HEK293 (cell line): Measurements from ENCODE around the gene SCGB1C2.
"Not testable (repeated sequence)": the region's sequence is repeated elsewhere in the genome, so short reads cannot be mapped to it uniquely, and the experiment has no call there.

Experiments used
- IKZF3 ChIP-seq: fragments of 450-650 bp; IDR thresholded peaks from 2 replicates; pipeline ENCODE4 v1.5.0; 2018; ENCODE audit warnings: missing biosample characterization, mild to moderate bottlenecking, missing genetic modification characterization, moderate library complexity
- KLF16 ChIP-seq: fragments of 450-650 bp; formaldehyde crosslinking; IDR thresholded peaks from 2 replicates; pipeline ENCODE4 v1.5.1; 2017; ENCODE audit warnings: missing biosample characterization, missing genetic modification characterization
- TCF7L2 ChIP-seq: IDR thresholded peaks from 2 replicates; pipeline ENCODE4 v1.6.1; 2011; ENCODE audit warnings: low read depth, mild to moderate bottlenecking, inconsistent platforms, low read length, moderate library complexity, borderline replicate concordance
- YY1 ChIP-seq: fragments of 450-650 bp; formaldehyde crosslinking; IDR thresholded peaks from 2 replicates; pipeline ENCODE4 v1.5.1; 2018; ENCODE audit warnings: missing biosample characterization, missing genetic modification characterization
- ZBTB1 ChIP-seq: fragments of 450-650 bp; formaldehyde crosslinking; IDR thresholded peaks from 2 replicates; pipeline ENCODE4 v1.5.1; 2016; ENCODE audit warnings: missing biosample characterization, missing genetic modification characterization
- ZBTB20 ChIP-seq: fragments of 450-650 bp; formaldehyde crosslinking; IDR thresholded peaks from 2 replicates; pipeline ENCODE4 v1.5.1; 2016; ENCODE audit warnings: missing biosample characterization, missing genetic modification characterization
- ZBTB7A ChIP-seq: fragments of 450-650 bp; formaldehyde crosslinking; IDR thresholded peaks from 2 replicates; pipeline ENCODE4 v1.5.1; 2016; ENCODE audit warnings: low read depth, missing biosample characterization, missing genetic modification characterization
- ZNF555 ChIP-seq: fragments of 450-650 bp; formaldehyde crosslinking; conservative IDR thresholded peaks from 2 replicates; pipeline ENCODE4 v1.5.1; 2017; ENCODE audit warnings: missing biosample characterization, mild to moderate bottlenecking, missing genetic modification characterization, inconsistent platforms
- TF ChIP-seq, protein P1 (sequence below): fragments of 450-650 bp; formaldehyde crosslinking; IDR thresholded peaks from 2 replicates; pipeline ENCODE4 v1.5.1; 2016; ENCODE audit warnings: missing biosample characterization, missing genetic modification characterization
- TF ChIP-seq, protein P2 (sequence below): IDR thresholded peaks from 2 replicates; pipeline ENCODE4 v1.6.1; 2011; ENCODE audit warnings: mild to moderate bottlenecking, low read depth, low read length, borderline replicate concordance
- TF ChIP-seq, protein P3 (sequence below): fragments of 450-650 bp; formaldehyde crosslinking; IDR thresholded peaks from 2 replicates; pipeline ENCODE4 v1.5.1; 2016; ENCODE audit warnings: missing biosample characterization, missing genetic modification characterization, borderline replicate concordance
- TF ChIP-seq, protein P4 (sequence below): fragments of 450-650 bp; formaldehyde crosslinking; IDR thresholded peaks from 2 replicates; pipeline ENCODE4 v1.5.1; 2016; ENCODE audit warnings: missing biosample characterization, missing genetic modification characterization

DNA sequence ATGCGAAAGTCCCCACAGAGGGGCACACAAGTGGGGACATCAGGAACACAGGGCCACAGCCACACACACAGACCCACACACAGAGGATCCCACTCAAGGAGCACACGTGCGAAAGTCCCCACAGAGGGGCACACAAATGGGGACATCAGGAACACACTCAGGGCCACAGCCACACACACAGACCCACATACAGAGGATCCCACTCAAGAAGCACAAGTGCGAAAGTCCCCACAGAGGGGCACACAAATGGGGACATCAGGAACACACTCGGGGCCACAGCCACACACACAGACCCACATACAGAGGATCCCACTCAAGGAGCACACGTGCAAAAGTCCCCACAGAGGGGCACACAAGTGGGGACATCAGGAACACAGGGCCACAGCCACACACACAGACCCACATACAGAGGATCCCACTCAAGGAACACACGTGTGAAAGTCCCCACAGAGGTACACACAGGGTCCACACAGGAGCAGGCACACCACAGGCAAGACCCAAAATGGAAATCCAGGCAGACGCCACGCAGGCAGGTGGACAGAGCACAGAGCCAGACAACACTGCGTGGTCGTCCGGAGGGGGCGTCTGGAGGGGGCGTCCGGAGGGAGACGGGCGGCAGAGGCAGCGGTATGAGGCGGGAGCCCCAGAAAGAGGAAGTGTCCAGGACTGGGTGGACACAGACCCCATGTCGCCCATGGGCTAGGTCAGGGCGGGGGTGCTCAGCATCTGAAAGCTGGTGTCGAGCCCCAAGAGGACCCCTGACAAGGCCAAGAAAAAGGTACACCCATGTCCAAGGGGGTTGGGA is 2.2 kb downstream of the SCGB1C2 start:
- TF ChIP-seq, protein P1, sequence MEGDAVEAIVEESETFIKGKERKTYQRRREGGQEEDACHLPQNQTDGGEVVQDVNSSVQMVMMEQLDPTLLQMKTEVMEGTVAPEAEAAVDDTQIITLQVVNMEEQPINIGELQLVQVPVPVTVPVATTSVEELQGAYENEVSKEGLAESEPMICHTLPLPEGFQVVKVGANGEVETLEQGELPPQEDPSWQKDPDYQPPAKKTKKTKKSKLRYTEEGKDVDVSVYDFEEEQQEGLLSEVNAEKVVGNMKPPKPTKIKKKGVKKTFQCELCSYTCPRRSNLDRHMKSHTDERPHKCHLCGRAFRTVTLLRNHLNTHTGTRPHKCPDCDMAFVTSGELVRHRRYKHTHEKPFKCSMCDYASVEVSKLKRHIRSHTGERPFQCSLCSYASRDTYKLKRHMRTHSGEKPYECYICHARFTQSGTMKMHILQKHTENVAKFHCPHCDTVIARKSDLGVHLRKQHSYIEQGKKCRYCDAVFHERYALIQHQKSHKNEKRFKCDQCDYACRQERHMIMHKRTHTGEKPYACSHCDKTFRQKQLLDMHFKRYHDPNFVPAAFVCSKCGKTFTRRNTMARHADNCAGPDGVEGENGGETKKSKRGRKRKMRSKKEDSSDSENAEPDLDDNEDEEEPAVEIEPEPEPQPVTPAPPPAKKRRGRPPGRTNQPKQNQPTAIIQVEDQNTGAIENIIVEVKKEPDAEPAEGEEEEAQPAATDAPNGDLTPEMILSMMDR: not testable (repeated sequence)
- not testable (repeated sequence) for TF ChIP-seq ZBTB7A; KLF16 (tag by site-specific recombination); YY1 (tag by site-specific recombination); TCF7L2; ZBTB1 (tag by site-specific recombination); ZBTB20; ZNF555 (tag by site-specific recombination); IKZF3
- TF ChIP-seq, protein P2, sequence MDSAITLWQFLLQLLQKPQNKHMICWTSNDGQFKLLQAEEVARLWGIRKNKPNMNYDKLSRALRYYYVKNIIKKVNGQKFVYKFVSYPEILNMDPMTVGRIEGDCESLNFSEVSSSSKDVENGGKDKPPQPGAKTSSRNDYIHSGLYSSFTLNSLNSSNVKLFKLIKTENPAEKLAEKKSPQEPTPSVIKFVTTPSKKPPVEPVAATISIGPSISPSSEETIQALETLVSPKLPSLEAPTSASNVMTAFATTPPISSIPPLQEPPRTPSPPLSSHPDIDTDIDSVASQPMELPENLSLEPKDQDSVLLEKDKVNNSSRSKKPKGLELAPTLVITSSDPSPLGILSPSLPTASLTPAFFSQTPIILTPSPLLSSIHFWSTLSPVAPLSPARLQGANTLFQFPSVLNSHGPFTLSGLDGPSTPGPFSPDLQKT: not testable (repeated sequence)
- TF ChIP-seq, protein P3, sequence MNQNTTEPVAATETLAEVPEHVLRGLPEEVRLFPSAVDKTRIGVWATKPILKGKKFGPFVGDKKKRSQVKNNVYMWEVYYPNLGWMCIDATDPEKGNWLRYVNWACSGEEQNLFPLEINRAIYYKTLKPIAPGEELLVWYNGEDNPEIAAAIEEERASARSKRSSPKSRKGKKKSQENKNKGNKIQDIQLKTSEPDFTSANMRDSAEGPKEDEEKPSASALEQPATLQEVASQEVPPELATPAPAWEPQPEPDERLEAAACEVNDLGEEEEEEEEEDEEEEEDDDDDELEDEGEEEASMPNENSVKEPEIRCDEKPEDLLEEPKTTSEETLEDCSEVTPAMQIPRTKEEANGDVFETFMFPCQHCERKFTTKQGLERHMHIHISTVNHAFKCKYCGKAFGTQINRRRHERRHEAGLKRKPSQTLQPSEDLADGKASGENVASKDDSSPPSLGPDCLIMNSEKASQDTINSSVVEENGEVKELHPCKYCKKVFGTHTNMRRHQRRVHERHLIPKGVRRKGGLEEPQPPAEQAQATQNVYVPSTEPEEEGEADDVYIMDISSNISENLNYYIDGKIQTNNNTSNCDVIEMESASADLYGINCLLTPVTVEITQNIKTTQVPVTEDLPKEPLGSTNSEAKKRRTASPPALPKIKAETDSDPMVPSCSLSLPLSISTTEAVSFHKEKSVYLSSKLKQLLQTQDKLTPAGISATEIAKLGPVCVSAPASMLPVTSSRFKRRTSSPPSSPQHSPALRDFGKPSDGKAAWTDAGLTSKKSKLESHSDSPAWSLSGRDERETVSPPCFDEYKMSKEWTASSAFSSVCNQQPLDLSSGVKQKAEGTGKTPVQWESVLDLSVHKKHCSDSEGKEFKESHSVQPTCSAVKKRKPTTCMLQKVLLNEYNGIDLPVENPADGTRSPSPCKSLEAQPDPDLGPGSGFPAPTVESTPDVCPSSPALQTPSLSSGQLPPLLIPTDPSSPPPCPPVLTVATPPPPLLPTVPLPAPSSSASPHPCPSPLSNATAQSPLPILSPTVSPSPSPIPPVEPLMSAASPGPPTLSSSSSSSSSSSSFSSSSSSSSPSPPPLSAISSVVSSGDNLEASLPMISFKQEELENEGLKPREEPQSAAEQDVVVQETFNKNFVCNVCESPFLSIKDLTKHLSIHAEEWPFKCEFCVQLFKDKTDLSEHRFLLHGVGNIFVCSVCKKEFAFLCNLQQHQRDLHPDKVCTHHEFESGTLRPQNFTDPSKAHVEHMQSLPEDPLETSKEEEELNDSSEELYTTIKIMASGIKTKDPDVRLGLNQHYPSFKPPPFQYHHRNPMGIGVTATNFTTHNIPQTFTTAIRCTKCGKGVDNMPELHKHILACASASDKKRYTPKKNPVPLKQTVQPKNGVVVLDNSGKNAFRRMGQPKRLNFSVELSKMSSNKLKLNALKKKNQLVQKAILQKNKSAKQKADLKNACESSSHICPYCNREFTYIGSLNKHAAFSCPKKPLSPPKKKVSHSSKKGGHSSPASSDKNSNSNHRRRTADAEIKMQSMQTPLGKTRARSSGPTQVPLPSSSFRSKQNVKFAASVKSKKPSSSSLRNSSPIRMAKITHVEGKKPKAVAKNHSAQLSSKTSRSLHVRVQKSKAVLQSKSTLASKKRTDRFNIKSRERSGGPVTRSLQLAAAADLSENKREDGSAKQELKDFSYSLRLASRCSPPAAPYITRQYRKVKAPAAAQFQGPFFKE (tag by site-specific recombination): not testable (repeated sequence)
- TF ChIP-seq, protein P4, sequence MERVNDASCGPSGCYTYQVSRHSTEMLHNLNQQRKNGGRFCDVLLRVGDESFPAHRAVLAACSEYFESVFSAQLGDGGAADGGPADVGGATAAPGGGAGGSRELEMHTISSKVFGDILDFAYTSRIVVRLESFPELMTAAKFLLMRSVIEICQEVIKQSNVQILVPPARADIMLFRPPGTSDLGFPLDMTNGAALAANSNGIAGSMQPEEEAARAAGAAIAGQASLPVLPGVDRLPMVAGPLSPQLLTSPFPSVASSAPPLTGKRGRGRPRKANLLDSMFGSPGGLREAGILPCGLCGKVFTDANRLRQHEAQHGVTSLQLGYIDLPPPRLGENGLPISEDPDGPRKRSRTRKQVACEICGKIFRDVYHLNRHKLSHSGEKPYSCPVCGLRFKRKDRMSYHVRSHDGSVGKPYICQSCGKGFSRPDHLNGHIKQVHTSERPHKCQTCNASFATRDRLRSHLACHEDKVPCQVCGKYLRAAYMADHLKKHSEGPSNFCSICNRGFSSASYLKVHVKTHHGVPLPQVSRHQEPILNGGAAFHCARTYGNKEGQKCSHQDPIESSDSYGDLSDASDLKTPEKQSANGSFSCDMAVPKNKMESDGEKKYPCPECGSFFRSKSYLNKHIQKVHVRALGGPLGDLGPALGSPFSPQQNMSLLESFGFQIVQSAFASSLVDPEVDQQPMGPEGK (tag by site-specific recombination): not testable (repeated sequence)
